ENCODE results near the gene VPS41.

GRCh38 chr7:38870147-38870546, 38.8 kb downstream of the VPS41 start:
- TF ChIP-seq HDAC6 (IDR thresholded peaks at IDR 0.05; ENCODE audit: unreplicated experiment) (no peak), GATAD2B (conservative IDR thresholded peaks at IDR 0.05; ENCODE audit: low read depth) (no peak), POLR2AphosphoS5 (IDR thresholded peaks at IDR 0.05; ENCODE audit: low read length) (no peak), CTCF (IDR thresholded peaks at IDR 0.05 in 2 of 3, conservative IDR thresholded peaks at IDR 0.05 in 1 of 3; ENCODE audit: control insufficient read depth in 2 of 3, extremely low read depth in 1 of 3, insufficient read depth in 1 of 3, low read depth in 3 of 3, low read length in 3 of 3) (no peak), TAF1 (IDR thresholded peaks at IDR 0.05; ENCODE audit: borderline replicate concordance, low read depth, low read length) (no peak), CBFB (IDR thresholded peaks at IDR 0.05; ENCODE audit: low read depth) (no peak), EZH2 (IDR thresholded peaks at IDR 0.05; ENCODE audit: borderline replicate concordance, control insufficient read depth, low read depth, low read length) (no peak), STAT3 (IDR thresholded peaks at IDR 0.05; ENCODE audit: low read depth, low read length) (no peak)
- TF ChIP-seq, protein P1, sequence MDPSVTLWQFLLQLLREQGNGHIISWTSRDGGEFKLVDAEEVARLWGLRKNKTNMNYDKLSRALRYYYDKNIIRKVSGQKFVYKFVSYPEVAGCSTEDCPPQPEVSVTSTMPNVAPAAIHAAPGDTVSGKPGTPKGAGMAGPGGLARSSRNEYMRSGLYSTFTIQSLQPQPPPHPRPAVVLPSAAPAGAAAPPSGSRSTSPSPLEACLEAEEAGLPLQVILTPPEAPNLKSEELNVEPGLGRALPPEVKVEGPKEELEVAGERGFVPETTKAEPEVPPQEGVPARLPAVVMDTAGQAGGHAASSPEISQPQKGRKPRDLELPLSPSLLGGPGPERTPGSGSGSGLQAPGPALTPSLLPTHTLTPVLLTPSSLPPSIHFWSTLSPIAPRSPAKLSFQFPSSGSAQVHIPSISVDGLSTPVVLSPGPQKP (IDR thresholded peaks at IDR 0.05; ENCODE audit: low read depth, low read length) = no peak
- TF ChIP-seq, protein P2, sequence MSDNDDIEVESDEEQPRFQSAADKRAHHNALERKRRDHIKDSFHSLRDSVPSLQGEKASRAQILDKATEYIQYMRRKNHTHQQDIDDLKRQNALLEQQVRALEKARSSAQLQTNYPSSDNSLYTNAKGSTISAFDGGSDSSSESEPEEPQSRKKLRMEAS (IDR thresholded peaks at IDR 0.05; ENCODE audit: low read depth, low read length) = no peak
